GM12874 (cell line): ENCODE data around the gene ASB7.

Experiments used
- TF ChIP-seq, protein P1 (sequence below): IDR thresholded peaks from 2 replicates; pipeline ENCODE4 v1.5.1; 2011; ENCODE audit warnings: low read depth, mild to moderate bottlenecking, control low read depth, low read length, moderate library complexity; ENCODE audit not compliant: insufficient read depth

Gene ASB7

DNA sequence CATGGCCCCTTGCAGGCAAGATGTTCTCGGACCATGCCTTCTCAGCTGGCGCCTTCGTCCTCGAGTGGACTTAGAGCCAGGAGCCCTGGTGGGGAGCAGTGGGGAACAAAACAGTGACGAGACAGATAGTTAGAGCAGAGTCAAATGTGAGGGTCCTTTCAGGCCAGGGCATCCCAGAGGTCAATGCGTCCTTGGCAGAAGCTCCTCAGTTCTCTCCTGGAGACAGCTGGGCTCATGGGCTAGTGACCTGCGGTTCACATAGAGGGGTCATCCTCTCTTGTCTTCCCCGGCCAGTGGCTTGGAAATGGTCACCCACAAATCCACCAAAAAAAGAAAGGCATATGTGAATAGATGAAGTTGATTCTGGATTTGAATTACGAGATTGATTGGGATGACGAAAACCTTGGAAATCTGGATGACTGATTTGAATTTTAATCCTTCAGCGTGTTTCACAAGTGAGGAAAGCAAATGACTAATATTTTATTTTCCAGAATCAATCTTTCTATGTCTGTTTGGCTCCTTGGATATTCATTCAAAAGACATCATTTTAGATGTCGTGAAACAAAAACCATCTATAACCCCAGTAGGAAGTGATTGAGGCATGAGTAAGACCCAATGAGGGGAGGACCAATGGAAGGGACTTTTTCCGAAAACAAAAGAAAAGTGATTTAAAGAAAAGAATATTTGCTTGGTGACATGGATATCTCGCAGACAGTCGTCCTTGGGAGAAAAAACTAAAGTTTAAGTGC, 84.5 kb downstream of the ASB7 start:
- TF ChIP-seq, protein P1, sequence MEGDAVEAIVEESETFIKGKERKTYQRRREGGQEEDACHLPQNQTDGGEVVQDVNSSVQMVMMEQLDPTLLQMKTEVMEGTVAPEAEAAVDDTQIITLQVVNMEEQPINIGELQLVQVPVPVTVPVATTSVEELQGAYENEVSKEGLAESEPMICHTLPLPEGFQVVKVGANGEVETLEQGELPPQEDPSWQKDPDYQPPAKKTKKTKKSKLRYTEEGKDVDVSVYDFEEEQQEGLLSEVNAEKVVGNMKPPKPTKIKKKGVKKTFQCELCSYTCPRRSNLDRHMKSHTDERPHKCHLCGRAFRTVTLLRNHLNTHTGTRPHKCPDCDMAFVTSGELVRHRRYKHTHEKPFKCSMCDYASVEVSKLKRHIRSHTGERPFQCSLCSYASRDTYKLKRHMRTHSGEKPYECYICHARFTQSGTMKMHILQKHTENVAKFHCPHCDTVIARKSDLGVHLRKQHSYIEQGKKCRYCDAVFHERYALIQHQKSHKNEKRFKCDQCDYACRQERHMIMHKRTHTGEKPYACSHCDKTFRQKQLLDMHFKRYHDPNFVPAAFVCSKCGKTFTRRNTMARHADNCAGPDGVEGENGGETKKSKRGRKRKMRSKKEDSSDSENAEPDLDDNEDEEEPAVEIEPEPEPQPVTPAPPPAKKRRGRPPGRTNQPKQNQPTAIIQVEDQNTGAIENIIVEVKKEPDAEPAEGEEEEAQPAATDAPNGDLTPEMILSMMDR, result no peak

DNA sequence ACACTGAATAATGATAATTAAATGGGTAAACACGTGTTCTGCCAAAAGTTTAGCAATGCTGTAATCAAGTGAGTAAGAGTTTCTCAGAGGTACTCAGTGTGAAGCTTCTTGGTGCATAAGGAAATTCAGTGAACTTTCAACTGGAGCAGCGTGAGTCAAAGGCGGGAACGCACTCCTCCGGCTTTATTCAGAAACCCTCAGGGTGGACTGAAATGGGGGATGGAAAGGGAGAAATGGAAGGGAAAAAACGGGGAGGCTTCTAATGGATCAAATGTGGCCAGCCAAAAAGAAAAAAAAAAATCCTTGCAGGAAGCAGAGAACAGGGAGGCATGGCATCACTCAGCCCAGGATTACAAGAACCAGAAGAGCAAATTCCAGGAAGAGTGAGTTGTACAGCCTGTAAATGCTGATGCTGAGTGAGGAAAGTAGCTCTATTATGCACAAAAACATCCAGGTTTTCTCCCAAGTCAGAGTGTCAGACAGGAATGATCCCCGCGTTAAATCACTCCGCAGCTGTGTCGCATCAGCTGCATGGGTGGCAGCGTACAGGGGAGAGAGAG, 85.3 kb downstream of the ASB7 start:
- TF ChIP-seq, protein P1, result no peak

DNA sequence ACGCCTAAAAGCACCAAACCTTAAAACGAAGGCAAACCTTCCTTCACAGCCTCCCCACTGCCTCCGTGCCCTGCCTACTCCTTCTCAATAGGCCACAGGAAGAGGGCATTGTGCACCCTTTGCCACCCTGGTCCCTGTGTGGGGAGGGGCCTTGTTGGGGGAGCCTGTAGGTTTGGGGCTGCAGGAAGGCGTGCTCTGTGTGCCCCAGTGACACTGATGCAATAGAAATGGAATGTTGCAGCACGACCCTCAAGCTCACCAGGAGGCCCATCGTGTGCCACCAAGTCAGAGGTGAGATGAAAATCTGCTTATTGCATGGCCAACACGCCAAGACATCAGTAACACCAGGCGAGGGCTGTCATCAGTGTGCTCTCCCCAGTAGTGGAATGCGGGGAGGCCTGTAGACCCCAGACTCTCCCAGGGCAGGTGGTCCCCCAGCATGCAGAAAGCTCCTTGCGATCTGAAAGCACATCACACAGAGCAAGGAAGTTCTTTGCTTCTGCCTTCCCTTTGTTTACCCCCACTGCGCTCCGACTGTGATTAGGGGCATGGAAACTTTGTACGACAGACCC, 86.2 kb downstream of the ASB7 start:
- TF ChIP-seq, protein P1, result no peak

DNA sequence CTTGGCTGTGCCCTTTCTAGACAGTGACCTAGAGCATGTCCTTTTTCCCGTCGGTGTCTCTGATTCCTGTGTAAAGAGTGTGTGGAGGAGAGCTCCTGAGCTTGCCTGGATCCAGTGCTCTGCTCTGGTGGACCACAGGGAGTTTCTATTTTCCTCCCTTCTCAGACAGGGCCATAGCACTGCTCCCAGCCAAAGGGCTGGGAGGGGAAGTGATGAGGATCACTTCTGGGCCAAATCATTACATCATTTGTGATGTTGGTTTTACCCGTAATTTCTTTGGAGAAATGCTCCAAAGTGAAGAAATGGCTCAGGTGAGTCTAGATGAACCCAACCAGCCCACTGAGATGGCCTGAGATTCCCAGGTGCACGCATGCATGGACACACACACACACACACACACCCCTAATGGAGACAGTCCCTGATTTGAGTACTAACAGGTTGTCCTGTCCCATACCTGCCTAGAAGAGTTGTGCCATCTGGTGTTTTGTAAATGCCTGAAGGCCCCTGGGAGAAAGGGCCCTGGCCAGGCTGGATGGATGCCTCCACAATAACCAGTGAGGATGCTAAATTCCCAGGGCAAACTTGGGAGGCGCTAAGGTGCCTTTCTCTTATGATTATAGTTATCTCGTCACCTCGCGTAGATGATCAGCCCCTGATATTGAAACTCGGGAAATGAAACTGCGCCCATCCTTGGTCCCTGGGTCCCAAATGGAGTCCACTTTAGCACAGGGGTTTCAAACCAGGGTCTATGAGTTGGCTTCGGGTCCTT, 86.9 kb downstream of the ASB7 start:
- TF ChIP-seq, protein P1, result no peak

DNA sequence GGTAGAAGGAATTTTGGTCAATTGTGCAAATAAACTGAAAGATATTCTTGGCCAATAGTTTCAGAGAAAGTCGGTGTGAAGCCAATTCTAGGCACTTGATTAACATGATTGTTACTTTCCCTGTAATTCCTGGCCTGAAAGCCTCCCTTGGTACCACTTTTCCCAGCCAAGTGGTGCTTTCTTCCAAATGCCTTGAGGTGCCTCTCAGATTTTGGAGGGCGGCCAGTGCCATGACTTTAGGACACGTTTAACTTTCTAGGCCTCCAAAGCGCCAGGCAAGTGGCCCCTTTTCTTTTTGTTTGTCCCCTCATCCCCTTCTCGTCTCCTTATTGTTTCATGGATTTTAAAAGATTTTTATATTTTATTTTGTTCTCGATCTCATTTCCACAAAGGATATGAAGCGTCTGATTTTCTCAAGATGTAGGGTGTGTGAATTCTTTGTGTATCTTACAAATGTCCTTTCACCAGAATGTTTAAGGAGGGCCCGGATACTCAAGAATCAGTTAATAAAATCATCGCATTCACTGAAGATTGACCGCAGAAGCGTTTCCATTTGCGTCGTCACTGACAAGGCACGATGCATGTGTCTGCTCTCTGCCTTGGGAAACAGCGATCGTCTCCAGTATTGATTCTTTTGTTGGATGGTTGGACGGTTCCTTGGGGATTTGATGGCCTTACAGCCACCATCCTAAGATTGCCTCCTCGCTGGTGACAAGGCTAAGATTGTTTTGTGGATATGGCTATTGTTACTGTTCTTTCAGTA, 87.8 kb downstream of the ASB7 start:
- TF ChIP-seq, protein P1, result no peak

DNA sequence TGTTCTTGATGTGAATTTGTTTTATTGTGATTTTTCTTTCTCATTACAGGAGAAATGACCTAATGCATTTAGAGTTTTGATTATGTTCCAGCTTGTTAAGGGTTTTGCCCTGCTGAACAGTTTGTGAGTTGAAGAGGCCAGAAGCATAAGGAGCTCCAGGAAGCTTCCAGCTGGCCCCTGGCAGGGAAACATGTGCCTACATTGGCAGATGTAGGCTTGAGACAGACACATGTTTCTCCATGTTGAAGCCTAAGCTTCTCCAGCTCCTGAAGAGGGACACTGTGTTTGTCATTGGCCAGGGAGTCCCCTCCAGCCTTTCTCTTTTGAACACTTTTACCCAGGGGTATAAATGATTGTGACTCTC, 88.4 kb downstream of the ASB7 start:
- TF ChIP-seq, protein P1, result no peak
